ENCODE data around the gene RHBDF1. TPM values are rescaled to one million over a fixed set of nuclear protein-coding genes. Genes with fewer than 3 reads are reported as not detected.

RHBDF1 gene
- polyA plus RNA-seq, 3 donors, result 0.20 TPM; not detected in 2

- H3K27ac Mint-ChIP-seq, result peak overlapping the region in 1 of 7 donors; percentile 31
- no peak for DNase-seq
- no peak overlapping the region for H3K4me3 Mint-ChIP-seq
- H3K36me3 Mint-ChIP-seq, result peaks cover 34 to 62% of the 10 kb centered on the region in 2 donors
- Histone ChIP-seq H4K20me1 (ENCODE audit: insufficient read depth, low read length) (no peaks in the 10 kb centered on the region), H3K36me3 (replicated peaks in 1 of 2; ENCODE audit: control insufficient read depth in 1 of 2, insufficient read depth in 2 of 2, low read length in 2 of 2) (peaks cover 24 to 33% of the 10 kb centered on the region in 2 donors), H3K4me2 (replicated peaks; ENCODE audit: extremely low read depth, low read length, poor library complexity, severe bottlenecking) (no peak overlapping the region), H3K9ac (ENCODE audit: insufficient read depth, low read length, poor library complexity, severe bottlenecking) (no peak overlapping the region), H3K27ac (ENCODE audit: low read depth in 1 of 2, low read length in 2 of 2) (no peak overlapping the region), H3K4me1 (ENCODE audit: control insufficient read depth in 1 of 2, insufficient read depth in 2 of 2, low read length in 2 of 2) (no peaks in the 10 kb centered on the region), H2AFZ (ENCODE audit: insufficient read depth, low read depth, low read length, poor library complexity, severe bottlenecking) (no peak overlapping the region), H3K4me3 (replicated peaks in 1 of 3; ENCODE audit: low read depth in 2 of 3, low read length in 3 of 3) (no peak overlapping the region), H3K79me2 (ENCODE audit: insufficient read depth, low read length) (no peaks in the 10 kb centered on the region), H3K27me3 (ENCODE audit: control insufficient read depth in 2 of 2, insufficient read depth in 2 of 2, low read length in 2 of 2) (no peaks in the 10 kb centered on the region), H3K9me3 (replicated peaks in 1 of 2; ENCODE audit: control insufficient read depth in 1 of 2, insufficient read depth in 1 of 2, low read length in 2 of 2) (no peaks in the 10 kb centered on the region)
- peaks cover 5% of the 10 kb centered on the region for H3K4me1 Mint-ChIP-seq
- 95% methylated on average over 14 of the region's 15 CpGs for WGBS (ENCODE audit: insufficient coverage)
- TF ChIP-seq CTCF (IDR thresholded peaks at IDR 0.05), result no peak
- intact Hi-C loops (cut with micrococcal nuclease), result no loop called here
- peaks cover 0 to under 1% (median 0%) of the 10 kb centered on the region in 7 donors for H3K9me3 Mint-ChIP-seq
- peaks cover 0 to 4% (median 0%) of the 10 kb centered on the region in 3 donors for H3K27me3 Mint-ChIP-seq (ENCODE audit: low read depth in 3 of 3)
Observed at GRCh38 chr16:92431-93339, 20.3 kb upstream of the RHBDF1 start.

GRCh38 chr16:91484-91883 is 19.1 kb upstream of the RHBDF1 start:
- no peak for DNase-seq
- Histone ChIP-seq H3K27ac (ENCODE audit: low read depth in 1 of 2, low read length in 2 of 2) (no peak overlapping the region), H3K36me3 (replicated peaks in 1 of 2; ENCODE audit: control insufficient read depth in 1 of 2, insufficient read depth in 2 of 2, low read length in 2 of 2) (peaks cover 31 to 42% of the 10 kb centered on the region in 2 donors), H3K4me3 (replicated peaks in 1 of 3; ENCODE audit: low read depth in 2 of 3, low read length in 3 of 3) (no peak overlapping the region), H4K20me1 (ENCODE audit: insufficient read depth, low read length) (peaks cover 1% of the 10 kb centered on the region), H3K9me3 (replicated peaks in 1 of 2; ENCODE audit: control insufficient read depth in 1 of 2, insufficient read depth in 1 of 2, low read length in 2 of 2) (no peaks in the 10 kb centered on the region), H3K9ac (ENCODE audit: insufficient read depth, low read length, poor library complexity, severe bottlenecking) (no peak overlapping the region), H3K4me1 (ENCODE audit: control insufficient read depth in 1 of 2, insufficient read depth in 2 of 2, low read length in 2 of 2) (no peaks in the 10 kb centered on the region), H3K79me2 (ENCODE audit: insufficient read depth, low read length) (no peaks in the 10 kb centered on the region), H3K27me3 (ENCODE audit: control insufficient read depth in 2 of 2, insufficient read depth in 2 of 2, low read length in 2 of 2) (no peaks in the 10 kb centered on the region), H3K4me2 (replicated peaks; ENCODE audit: extremely low read depth, low read length, poor library complexity, severe bottlenecking) (no peak overlapping the region), H2AFZ (ENCODE audit: insufficient read depth, low read depth, low read length, poor library complexity, severe bottlenecking) (no peak overlapping the region)
- Mint-ChIP-seq H3K9me3 (no peaks in the 10 kb centered on the region), H3K36me3 (peaks cover 39 to 71% of the 10 kb centered on the region in 2 donors), H3K4me3 (no peak overlapping the region), H3K27ac (no peak overlapping the region), H3K4me1 (peaks cover 2% of the 10 kb centered on the region), H3K27me3 (ENCODE audit: low read depth in 3 of 3) (peaks cover 0 to 4% (median 0%) of the 10 kb centered on the region in 3 donors)
- intact Hi-C loops (cut with micrococcal nuclease), result no loop called here
- WGBS (ENCODE audit: insufficient coverage), result 33% methylated on average over 8 of the region's 9 CpGs
- no peak for TF ChIP-seq CTCF (IDR thresholded peaks at IDR 0.05)
